ENCODE results near the gene ZNF275.
"Not testable (repeated sequence)": the region's sequence is repeated elsewhere in the genome, so short reads cannot be mapped to it uniquely, and the experiment has no call there.

Gene ZNF275

GRCh38 chrX:153319295-153320046 is 14.5 kb upstream of the ZNF275 start:
- no peak for DNase-seq (ENCODE audit: low spot score)

- not testable (repeated sequence) for DNase-seq (ENCODE audit: low spot score)
Observed at GRCh38 chrX:153320047-153320443, 13.9 kb upstream of the ZNF275 start.

- no peak for DNase-seq (ENCODE audit: low spot score)
Observed at GRCh38 chrX:153320555-153321184, 13.3 kb upstream of the ZNF275 start.

GRCh38 chrX:153321381-153322124 is 12.4 kb upstream of the ZNF275 start, which contains the start of gene PNMA6F:
PNMA6F (minus strand) TSS chrX:153321767; CDS start chrX:153320674, 1,093 bp downstream.
- DNase-seq (ENCODE audit: low spot score): peak; percentile 6

GRCh38 chrX:153327561-153327960 is 6.4 kb upstream of the ZNF275 start:
- DNase-seq (ENCODE audit: low spot score): no peak

GRCh38 chrX:153333266-153333665 is 687 bp upstream of the ZNF275 start:
- no peak for DNase-seq (ENCODE audit: low spot score)

GRCh38 chrX:153334654-153335295 is 822 bp downstream of the ZNF275 start:
- DNase-seq (ENCODE audit: low spot score): no peak

- DNase-seq (ENCODE audit: low spot score): no peak
Observed at GRCh38 chrX:153336121-153336894, 2.4 kb downstream of the ZNF275 start.

GRCh38 chrX:153336988-153337387 is 3.0 kb downstream of the ZNF275 start:
- DNase-seq (ENCODE audit: low spot score): no peak

- no peak for DNase-seq (ENCODE audit: low spot score)
Observed at GRCh38 chrX:153338836-153339235, 4.9 kb downstream of the ZNF275 start.

GRCh38 chrX:153339662-153340061 is 5.7 kb downstream of the ZNF275 start:
- no peak for DNase-seq (ENCODE audit: low spot score)

GRCh38 chrX:153340111-153340510 is 6.2 kb downstream of the ZNF275 start:
- no peak for DNase-seq (ENCODE audit: low spot score)

GRCh38 chrX:153342762-153343558 is 9.0 kb downstream of the ZNF275 start:
- DNase-seq (ENCODE audit: low spot score): no peak

GRCh38 chrX:153343674-153344073 is 9.7 kb downstream of the ZNF275 start:
- no peak for DNase-seq (ENCODE audit: low spot score)

- no peak for DNase-seq (ENCODE audit: low spot score)
Observed at GRCh38 chrX:153347530-153347929, 13.6 kb downstream of the ZNF275 start.

GRCh38 chrX:153348421-153348820 is 14.5 kb downstream of the ZNF275 start:
- DNase-seq (ENCODE audit: low spot score): no peak

- DNase-seq (ENCODE audit: low spot score): no peak
Observed at GRCh38 chrX:153349952-153350351, 16.0 kb downstream of the ZNF275 start.

GRCh38 chrX:153351981-153352380 is 18.0 kb downstream of the ZNF275 start:
- DNase-seq (ENCODE audit: low spot score): no peak

GRCh38 chrX:153352858-153353257 is 18.9 kb downstream of the ZNF275 start:
- DNase-seq (ENCODE audit: low spot score): no peak

- no peak for DNase-seq (ENCODE audit: low spot score)
Observed at GRCh38 chrX:153353416-153353815, 19.5 kb downstream of the ZNF275 start.

Measured in SK-N-DZ (cell line).